Left kidney (tissue), 2 donors: ENCODE measurements around the gene USP13. TPM values are rescaled to one million over a fixed set of nuclear protein-coding genes. Genes with fewer than 3 reads are reported as not detected.

Experiments
- DNase-seq: peaks from one replicate; pipeline ENCODE4 v3.0.0-alpha.2; 2013
- polyA plus RNA-seq: library from polyadenylated mRNA; unstranded; fragments of 120-200 nt; gene quantifications from one replicate; pipeline ENCODE4 v1.2.1, GENCODE V29; 2013; ENCODE audit not compliant: insufficient read length

USP13 gene
- polyA plus RNA-seq, 1 donor, result 19.0 TPM

GRCh38 chr3:179796421-179796820 is 143.6 kb downstream of the USP13 start:
- no peak for DNase-seq

GRCh38 chr3:179797192-179797591 is 144.4 kb downstream of the USP13 start:
- no peak for DNase-seq

GRCh38 chr3:179801263-179801662 is 148.4 kb downstream of the USP13 start:
- no peak for DNase-seq

GRCh38 chr3:179801856-179802255 is 149.0 kb downstream of the USP13 start:
- no peak for DNase-seq

- no peak for DNase-seq
Observed at GRCh38 chr3:179806177-179806576, 153.3 kb downstream of the USP13 start.

- DNase-seq, result no peak
Observed at GRCh38 chr3:179807588-179807987, 154.7 kb downstream of the USP13 start.

GRCh38 chr3:179809639-179810038 is 156.8 kb downstream of the USP13 start:
- no peak for DNase-seq

GRCh38 chr3:179811321-179812095 is 158.7 kb downstream of the USP13 start:
- peak; percentile 59 for DNase-seq

- DNase-seq, result no peak
Observed at GRCh38 chr3:179812096-179812382, 159.2 kb downstream of the USP13 start.

- DNase-seq, result no peak
Observed at GRCh38 chr3:179819379-179819778, 166.5 kb downstream of the USP13 start.

- no peak for DNase-seq
Observed at GRCh38 chr3:179822296-179822695, 169.5 kb downstream of the USP13 start.

GRCh38 chr3:179825527-179826246 is 172.8 kb downstream of the USP13 start:
- DNase-seq, result no peak

GRCh38 chr3:179826247-179826637 is 173.4 kb downstream of the USP13 start:
- DNase-seq, result no peak

GRCh38 chr3:179828738-179829137 is 175.9 kb downstream of the USP13 start:
- DNase-seq, result no peak

GRCh38 chr3:179829401-179829800 is 176.6 kb downstream of the USP13 start:
- no peak for DNase-seq

- no peak for DNase-seq
Observed at GRCh38 chr3:179832333-179832854, 179.6 kb downstream of the USP13 start.

GRCh38 chr3:179833294-179833693 is 180.5 kb downstream of the USP13 start:
- DNase-seq, result no peak

- no peak for DNase-seq
Observed at GRCh38 chr3:179837374-179837773, 184.5 kb downstream of the USP13 start.

Other genes with a start within 250 kb of the USP13 start
- 29.2 TPM for gene GNB4, start 201.6 kb upstream of the USP13 start, polyA plus RNA-seq
- 131 TPM for gene ACTL6A, start 90.1 kb upstream of the USP13 start, polyA plus RNA-seq
- gene MRPL47, start 48.4 kb upstream of the USP13 start, polyA plus RNA-seq, result 57.8 TPM
- 201 TPM for gene NDUFB5, start 48.2 kb upstream of the USP13 start, polyA plus RNA-seq